Stromal cell of bone marrow (primary cell): ENCODE measurements around the gene ZNF26.
"Not testable (repeated sequence)": the region's sequence is repeated elsewhere in the genome, so short reads cannot be mapped to it uniquely, and the experiment has no call there.

Source experiments
- DNase-seq: peaks from one replicate; pipeline ENCODE4 v3.0.0-alpha.2; 2012; ENCODE audit warnings: low read depth

The ZNF26 gene

GRCh38 chr12:132955094-132956010, 30.8 kb upstream of the ZNF26 start:
- peak; percentile 38 for DNase-seq

GRCh38 chr12:132956011-132956788, 30.0 kb upstream of the ZNF26 start, which contains the start of gene ZNF605:
Gene ZNF605, minus strand, starts transcription at chr12:132956306. Its CDS starts 10,671 bp downstream, at chr12:132945635.
- DNase-seq = peak; percentile 81

- DNase-seq = not testable (repeated sequence)
Observed at GRCh38 chr12:132961790-132962189, 24.4 kb upstream of the ZNF26 start.

GRCh38 chr12:132963947-132964346, 22.2 kb upstream of the ZNF26 start:
- not testable (repeated sequence) for DNase-seq

GRCh38 chr12:132965796-132966195, 20.4 kb upstream of the ZNF26 start:
- DNase-seq = no peak

GRCh38 chr12:132966676-132967415, 19.3 kb upstream of the ZNF26 start:
- no peak for DNase-seq

- DNase-seq = no peak
Observed at GRCh38 chr12:132967736-132968135, 18.4 kb upstream of the ZNF26 start.

- DNase-seq = no peak
Observed at GRCh38 chr12:132972374-132972773, 13.8 kb upstream of the ZNF26 start.

GRCh38 chr12:132976870-132977269, 9.3 kb upstream of the ZNF26 start:
- not testable (repeated sequence) for DNase-seq

GRCh38 chr12:132986885-132987225, 688 bp downstream of the ZNF26 start:
- no peak for DNase-seq

- DNase-seq = no peak
Observed at GRCh38 chr12:132998741-132999140, 12.6 kb downstream of the ZNF26 start.

GRCh38 chr12:133010657-133011297, 24.6 kb downstream of the ZNF26 start:
- DNase-seq = no peak

GRCh38 chr12:133023566-133023965, 37.4 kb downstream of the ZNF26 start:
- DNase-seq = no peak

GRCh38 chr12:133026996-133027395, 40.8 kb downstream of the ZNF26 start:
- no peak for DNase-seq

GRCh38 chr12:133037207-133038005, 51.2 kb downstream of the ZNF26 start, which contains the start of gene ZNF84:
Gene ZNF84, plus strand, starts transcription at chr12:133037509. Its CDS starts 3,959 bp downstream, at chr12:133041468.
- peak; percentile 97 for DNase-seq

GRCh38 chr12:133038118-133038709, 52.0 kb downstream of the ZNF26 start:
- DNase-seq = no peak

GRCh38 chr12:133046698-133047097, 60.5 kb downstream of the ZNF26 start:
- DNase-seq = no peak

- no peak for DNase-seq
Observed at GRCh38 chr12:133057446-133057845, 71.3 kb downstream of the ZNF26 start.

- no peak for DNase-seq
Observed at GRCh38 chr12:133058203-133059113, 72.3 kb downstream of the ZNF26 start.
